Common myeloid progenitor, CD34-positive (primary cell): Measurements from ENCODE around the gene USP21.

Experiments used
- CTCF ChIA-PET: fragments of 350-600 bp; sonication (Branson Sonifier 250); formaldehyde crosslinking; loops from one replicate; lab custom pipeline; 2021; ENCODE audit warnings: antibody characterized with exemption; lab: Charles Lee
- POLR2A ChIA-PET: fragments of 350-600 bp; sonication (Branson Sonifier 250); formaldehyde crosslinking; loops from one replicate; lab custom pipeline; 2021; ENCODE audit warnings: antibody characterized with exemption; lab: Charles Lee
- DNase-seq, 3 donors: peaks; one replicate each; pipeline versions ENCODE4 v3.0.0 to v3.0.0-alpha.2; 2013
- H3K27ac ChIP-seq, 2 experiments: 1 replicate in 1 of 2; 2 replicates in 1 of 2; pipeline ENCODE4 v1.7.0; 2013; ENCODE audit warnings: inconsistent platforms in 2 of 2, low read length in 2 of 2, mild to moderate bottlenecking in 2 of 2, low read depth in 1 of 2, moderate library complexity in 1 of 2; ENCODE audit not compliant: severe bottlenecking in 2 of 2, insufficient read depth in 1 of 2, poor library complexity in 1 of 2
- H3K27me3 ChIP-seq, 5 experiments: replicated peaks in 2 of 5; 1 replicate in 3 of 5; 2 replicates in 2 of 5; pipeline versions ENCODE4 v1.6.1 to v1.7.0; 2013; ENCODE audit warnings: low read length in 4 of 5, mild to moderate bottlenecking in 2 of 5, moderate library complexity in 2 of 5, inconsistent platforms in 1 of 5; ENCODE audit not compliant: insufficient read depth in 5 of 5, control insufficient read depth in 4 of 5
- H3K36me3 ChIP-seq, 4 experiments: 1 replicate in 2 of 4; 2 replicates in 2 of 4; pipeline versions ENCODE4 v1.6.1 to v1.7.0; 2013; ENCODE audit warnings: low read length in 3 of 4, control low read depth in 1 of 4, mild to moderate bottlenecking in 1 of 4; ENCODE audit not compliant: control insufficient read depth in 4 of 4, insufficient read depth in 4 of 4
- H3K4me1 ChIP-seq, 4 experiments: 1 replicate in 3 of 4; 2 replicates in 1 of 4; pipeline versions ENCODE4 v1.6.1 to v1.7.1; 2013; ENCODE audit warnings: low read length in 3 of 4, mild to moderate bottlenecking in 3 of 4, control low read depth in 1 of 4, inconsistent platforms in 1 of 4, moderate library complexity in 1 of 4; ENCODE audit not compliant: control insufficient read depth in 4 of 4, insufficient read depth in 4 of 4; ENCODE audit errors: control extremely low read depth in 1 of 4
- H3K4me3 ChIP-seq, 7 experiments: 1 replicate in 4 of 7; 2 replicates in 3 of 7; pipeline versions ENCODE4 v1.5.1 to v1.7.0; 2013; ENCODE audit warnings: mild to moderate bottlenecking in 7 of 7, low read length in 6 of 7, moderate library complexity in 6 of 7, inconsistent platforms in 2 of 7, low read depth in 2 of 7, control low read depth in 1 of 7; ENCODE audit not compliant: insufficient read depth in 4 of 7, control insufficient read depth in 1 of 7; ENCODE audit errors: extremely low read depth in 1 of 7
- H3K9me3 ChIP-seq, 5 experiments: 1 replicate in 4 of 5; 2 replicates in 1 of 5; pipeline versions ENCODE4 v1.6.1 to v1.7.1; 2013; ENCODE audit warnings: low read length in 4 of 5, mild to moderate bottlenecking in 2 of 5, inconsistent platforms in 1 of 5, low read depth in 1 of 5, moderate library complexity in 1 of 5; ENCODE audit not compliant: control insufficient read depth in 4 of 5, insufficient read depth in 2 of 5; ENCODE audit errors: control extremely low read depth in 1 of 5
- WGBS: methylation state at CpG from one replicate; pipeline ENCODE4 v1.1.5; 2013; ENCODE audit not compliant: insufficient coverage; 5-methylcytosine and 5-hydroxymethylcytosine counted together

The USP21 gene

DNA sequence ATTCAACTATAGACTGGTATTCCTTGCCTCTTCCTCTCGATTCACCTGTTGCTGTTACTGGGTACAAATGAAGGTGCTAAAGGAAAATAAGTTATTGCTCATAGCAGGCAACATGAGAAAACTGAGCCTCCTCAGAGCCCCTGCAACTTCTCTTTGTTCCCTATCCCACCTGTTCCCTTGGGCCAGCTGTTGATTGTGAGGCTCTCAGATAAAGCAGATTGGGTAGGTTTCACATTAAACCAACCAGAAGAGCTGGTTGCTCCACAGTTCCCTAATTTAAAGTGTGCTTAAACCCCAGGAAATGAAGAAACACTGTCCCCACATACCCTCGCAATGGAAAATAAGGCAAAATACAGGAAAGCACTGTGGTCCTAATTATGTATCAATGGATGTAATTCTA is 31.7 kb upstream of the USP21 start:
- POLR2A ChIA-PET = interaction anchor here (1.1 kb wide), 1 partner anchor 15 kb away, joined by 3 read pairs; no protein-coding TSS in a partner anchor
- H3K9me3 ChIP-seq = no peaks in the 10 kb centered on the region
- CTCF ChIA-PET = interaction anchor here (0.6 to 2.6 kb wide), 11 partner anchors 9 to 254 kb away, joined by 3 to 11 read pairs (median 4); partner anchors contain the start of genes KLHDC9, NECTIN4, NIT1 and PFDN2
- no peak overlapping the region for H3K27ac ChIP-seq
- H3K4me1 ChIP-seq = peaks cover 13 to 24% (median 18%) of the 10 kb centered on the region in 4 experiments
- no peak for DNase-seq
- H3K27me3 ChIP-seq = no peaks in the 10 kb centered on the region
- H3K4me3 ChIP-seq = no peak overlapping the region
- peaks cover 8 to 64% (median 44%) of the 10 kb centered on the region in 4 experiments for H3K36me3 ChIP-seq
- no CpG with 5 or more reads among the region's 2 CpGs for WGBS

- POLR2A ChIA-PET = interaction anchor here (1.1 kb wide), 1 partner anchor 14 kb away, joined by 3 read pairs; no protein-coding TSS in a partner anchor
- no peaks in the 10 kb centered on the region for H3K27me3 ChIP-seq
- H3K27ac ChIP-seq = no peak overlapping the region
- no peak overlapping the region for H3K4me3 ChIP-seq
- H3K36me3 ChIP-seq = peaks cover 7 to 54% (median 35%) of the 10 kb centered on the region in 4 experiments
- CTCF ChIA-PET = interaction anchor here (1.0 to 2.6 kb wide), 8 partner anchors 9 to 39 kb away, joined by 4 to 11 read pairs (median 7); partner anchors contain the start of genes KLHDC9, NECTIN4, NIT1 and PFDN2
- peaks cover 13 to 32% (median 23%) of the 10 kb centered on the region in 4 experiments for H3K4me1 ChIP-seq
- H3K9me3 ChIP-seq = no peaks in the 10 kb centered on the region
- 93% methylated on average over 4 of the region's 4 CpGs for WGBS
- no peak for DNase-seq
Measured at GRCh38 chr1:161128591-161129420, 30.5 kb upstream of the USP21 start.

DNA sequence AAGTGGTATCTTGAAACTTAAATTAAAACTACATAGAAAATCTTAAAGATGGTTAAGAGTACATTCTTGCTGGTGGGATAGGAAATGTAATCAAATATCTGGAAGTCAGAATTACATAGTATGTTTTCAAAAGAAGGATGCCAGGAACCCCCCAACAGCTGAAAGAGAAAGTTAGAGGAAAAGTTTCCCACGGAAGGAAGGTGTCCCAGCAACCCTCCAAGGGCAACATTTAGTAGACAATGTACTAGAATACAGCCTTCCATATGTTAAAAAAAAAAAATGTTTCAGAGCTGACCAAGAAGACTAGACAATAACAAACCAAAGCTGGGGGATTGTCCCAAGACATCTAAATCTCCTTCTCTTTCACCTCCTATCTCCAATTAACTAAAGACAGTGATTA is 29.0 kb upstream of the USP21 start:
- no CpG with 5 or more reads among the region's 1 CpG for WGBS
- ChIA-PET POLR2A (no interaction called here), CTCF (interaction anchor here (0.9 to 1.8 kb wide), 3 partner anchors 8 to 14 kb away, joined by 4 to 7 read pairs (median 4); partner anchors contain the start of genes NIT1 and PFDN2)

DNA sequence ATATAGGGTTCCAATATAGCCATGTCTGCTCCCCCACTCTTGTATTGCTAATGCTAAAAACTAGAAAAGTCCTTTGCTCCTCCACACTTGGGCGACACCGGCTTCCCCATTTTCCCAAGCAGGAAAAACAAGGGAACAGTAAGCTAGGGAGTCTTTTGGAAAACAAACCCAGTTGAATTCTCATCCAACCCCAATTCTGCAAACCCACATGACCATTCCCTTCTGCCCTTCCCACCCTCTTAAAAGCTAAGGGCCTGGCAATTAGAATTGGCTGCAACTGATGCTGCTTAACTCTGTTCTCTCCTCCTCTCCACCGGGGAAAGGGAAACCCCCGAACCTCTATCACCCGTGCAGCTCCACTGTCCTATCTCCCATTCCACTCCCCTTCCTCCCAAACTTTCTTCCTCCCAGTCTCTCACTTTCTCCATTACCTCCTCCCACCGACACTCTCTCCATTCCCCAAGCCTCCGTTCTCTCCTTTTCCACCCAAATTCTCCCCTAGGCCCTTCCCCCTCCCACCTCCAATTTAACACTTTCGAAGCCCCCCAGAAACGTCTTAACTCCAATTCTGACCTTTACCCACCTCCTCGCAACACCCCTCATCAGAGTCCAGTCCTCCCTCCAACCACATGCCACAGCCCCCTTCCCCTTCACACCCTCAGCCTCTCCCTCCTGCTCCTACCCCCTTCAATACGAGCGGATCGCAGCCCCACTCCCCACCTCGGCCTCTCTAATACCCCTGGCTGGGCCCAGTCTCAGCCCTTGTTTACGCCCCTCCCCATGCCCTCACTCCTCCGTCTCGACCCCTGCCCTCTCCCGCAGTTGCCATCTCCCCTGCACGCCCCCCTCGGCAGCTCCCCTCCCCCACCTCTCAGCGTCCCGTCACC is 27.5 kb upstream of the USP21 start:
- peak overlapping the region; percentile 67 to 92 for H3K27ac ChIP-seq
- H3K36me3 ChIP-seq = peaks cover 8 to 30% (median 20%) of the 10 kb centered on the region in 4 experiments
- H3K9me3 ChIP-seq = no peaks in the 10 kb centered on the region
- no peaks in the 10 kb centered on the region for H3K27me3 ChIP-seq
- peak overlapping the region; percentile 82 to 97 (median 95) for H3K4me3 ChIP-seq
- peaks cover 13 to 33% (median 25%) of the 10 kb centered on the region in 4 experiments for H3K4me1 ChIP-seq
- POLR2A ChIA-PET = interaction anchor here (0.9 to 1.4 kb wide), 4 partner anchors 10 to 34 kb away, joined by 3 to 7 read pairs (median 4); partner anchors contain the start of genes NIT1 and PFDN2
- peak in 2 of 3 donors; percentile 28 to 50 for DNase-seq
- CTCF ChIA-PET = interaction anchor here (1.0 to 11.2 kb wide), 9 partner anchors 9 to 135 kb away, joined by 3 to 118 read pairs (median 4); partner anchors contain the start of genes ARHGAP30, KLHDC9, NIT1 and PFDN2
- WGBS = 8% methylated on average over 21 of the region's 22 CpGs

More for the DNA sequence above, 29.0 kb upstream of the USP21 start:
- no peak overlapping the region for H3K4me3 ChIP-seq
- peaks cover 7 to 40% (median 25%) of the 10 kb centered on the region in 4 experiments for H3K36me3 ChIP-seq
- no peaks in the 10 kb centered on the region for H3K27me3 ChIP-seq
- H3K9me3 ChIP-seq = no peaks in the 10 kb centered on the region
- peaks cover 13 to 33% (median 23%) of the 10 kb centered on the region in 4 experiments for H3K4me1 ChIP-seq
- DNase-seq = no peak
- no peak overlapping the region for H3K27ac ChIP-seq

DNA sequence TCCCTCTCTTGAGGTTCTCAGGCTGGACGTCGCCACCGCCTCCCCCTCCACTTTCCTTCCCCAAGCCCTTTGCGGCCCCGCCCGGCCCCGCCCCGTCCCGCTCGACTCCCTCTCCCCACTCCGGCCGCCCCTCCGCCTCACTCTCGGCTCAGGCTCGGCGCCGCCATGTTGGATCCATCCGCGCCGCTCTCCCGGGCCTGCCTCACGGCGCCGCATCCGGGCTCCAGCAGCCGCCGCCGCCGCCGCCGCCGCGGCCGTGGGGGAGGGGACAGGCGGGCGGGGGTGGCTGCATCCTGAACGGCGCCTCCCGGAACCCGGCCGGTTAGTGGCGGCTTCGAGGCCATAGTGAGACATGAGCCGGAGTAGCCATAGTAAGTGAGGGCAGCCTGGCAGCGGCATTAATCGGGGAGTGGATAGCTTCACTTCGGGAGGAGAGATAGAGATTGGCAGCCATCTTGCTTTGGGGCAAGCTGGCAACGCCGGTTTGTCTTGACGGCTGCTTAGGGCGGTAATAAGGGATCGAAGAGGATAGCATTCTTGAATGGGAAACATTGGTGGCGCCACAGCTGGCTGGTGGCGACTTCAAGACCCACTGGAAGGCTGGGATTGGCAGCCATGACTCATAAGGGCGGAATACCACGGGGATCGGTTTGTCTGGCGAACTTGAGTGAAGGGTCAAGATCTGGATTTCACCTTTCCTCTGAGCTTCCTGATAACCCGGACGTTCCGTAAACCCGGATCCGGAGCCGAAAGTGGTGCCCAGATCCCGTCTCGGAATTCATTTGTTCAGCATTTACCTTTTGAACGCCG is 26.7 kb upstream of the USP21 start, which contains the start of gene DEDD:
DEDD (minus strand) TSS at position 258 of the 810 bp plus-strand sequence. CDS start 8,205 bp downstream, outside the sequence.
- 0% methylated on average over 49 of the region's 68 CpGs for WGBS
- Histone ChIP-seq H3K36me3 (peaks cover 5 to 25% (median 16%) of the 10 kb centered on the region in 4 experiments), H3K4me3 (peak within 1 kb of the TSS; percentile 82 to 97 (median 95)), H3K4me1 (peaks cover 10 to 29% (median 21%) of the 10 kb centered on the region in 4 experiments), H3K27ac (peak within 1 kb of the TSS; percentile 85 to 92), H3K27me3 (no peaks in the 10 kb centered on the region), H3K9me3 (no peaks in the 10 kb centered on the region)
- ChIA-PET POLR2A (interaction anchor here (0.9 to 1.4 kb wide), 4 partner anchors 9 to 33 kb away, joined by 3 to 7 read pairs (median 4); partner anchors contain the start of genes NIT1 and PFDN2), CTCF (interaction anchor here (0.7 to 11.2 kb wide), 10 partner anchors 8 to 135 kb away, joined by 3 to 118 read pairs (median 4); partner anchors contain the start of genes ARHGAP30, KLHDC9, NIT1 and PFDN2)
- DNase-seq = peak; percentile 97 to 98 (median 97)
